WERI-Rb-1 (cell line): ENCODE measurements around the gene JPH3.

Source experiments
- DNase-seq: peaks from one replicate; pipeline ENCODE4 v3.0.0-alpha.2; 2020
- H3K27ac ChIP-seq: fragments of 250-450 bp; sonication (Bioruptor Pico); 2 replicates; pipeline ENCODE4 v1.5.1; 2020; ENCODE audit warnings: mild to moderate bottlenecking, moderate library complexity
- H3K27me3 ChIP-seq: fragments of 250-450 bp; sonication (Bioruptor Pico); 2 replicates; pipeline ENCODE4 v1.5.1; 2021; ENCODE audit warnings: mild to moderate bottlenecking, low read depth, moderate library complexity; ENCODE audit not compliant: insufficient read depth, severe bottlenecking
- H3K36me3 ChIP-seq: fragments of 250-450 bp; sonication (Bioruptor Pico); 2 replicates; pipeline ENCODE4 v1.5.1; 2020; ENCODE audit warnings: mild to moderate bottlenecking, moderate library complexity
- H3K4me3 ChIP-seq: 2 replicates; pipeline ENCODE4 v1.5.1; 2011; ENCODE audit warnings: low read depth, mild to moderate bottlenecking, control low read depth, low read length
- H3K9me3 ChIP-seq: fragments of 250-450 bp; sonication (Bioruptor Pico); 2 replicates; pipeline ENCODE4 v1.5.1; 2021; ENCODE audit warnings: mild to moderate bottlenecking, moderate library complexity; ENCODE audit not compliant: severe bottlenecking
- CTCF ChIP-seq: IDR thresholded peaks from 2 replicates; pipeline ENCODE4 v1.5.1; 2011; ENCODE audit warnings: low read depth, mild to moderate bottlenecking, control low read depth, inconsistent platforms, low read length

JPH3 gene

DNA sequence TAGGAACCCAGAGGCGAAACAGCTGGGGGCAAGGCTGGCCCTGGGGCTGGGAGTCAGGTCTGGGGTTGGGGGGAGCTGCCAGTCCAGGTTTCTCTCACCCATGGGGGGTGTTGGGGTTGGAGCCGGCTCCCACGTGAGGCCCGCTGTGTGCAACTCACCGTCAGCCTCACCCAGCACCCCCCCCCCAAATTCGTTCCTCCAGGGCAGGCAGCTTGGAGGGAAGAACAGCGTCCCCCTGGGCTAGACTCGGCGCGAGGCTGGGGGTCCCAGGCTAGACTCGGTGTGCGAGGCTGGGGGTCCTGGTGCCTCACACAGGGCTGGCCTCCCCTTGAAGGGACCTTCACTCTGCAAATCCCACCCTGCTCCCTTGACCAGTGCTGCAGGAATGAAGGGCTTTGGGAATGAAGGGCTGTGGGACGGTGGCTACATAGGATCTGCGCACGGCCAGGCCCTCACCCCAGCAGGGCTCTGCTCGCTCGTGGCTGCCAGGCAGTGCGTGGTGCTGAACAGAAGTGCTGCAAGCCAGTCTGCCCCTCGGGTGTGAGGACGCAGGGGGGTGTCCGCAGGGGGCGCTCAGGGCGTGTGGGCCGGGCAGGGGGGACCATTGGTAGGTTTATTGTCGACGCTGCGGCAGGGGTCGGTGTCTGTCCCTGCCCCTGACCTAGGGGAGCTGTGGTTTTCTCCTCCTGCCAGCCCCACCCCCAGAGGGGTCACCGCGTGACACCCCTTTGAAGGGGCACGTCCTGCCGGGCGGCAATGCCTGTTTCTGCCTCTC, 88.8 kb downstream of the JPH3 start:
- TF ChIP-seq CTCF, result no peak
- Histone ChIP-seq H3K36me3 (no peaks in the 10 kb centered on the region), H3K27me3 (no peaks in the 10 kb centered on the region), H3K27ac (no peak overlapping the region), H3K9me3 (no peaks in the 10 kb centered on the region), H3K4me3 (no peak overlapping the region)
- no peak for DNase-seq

DNA sequence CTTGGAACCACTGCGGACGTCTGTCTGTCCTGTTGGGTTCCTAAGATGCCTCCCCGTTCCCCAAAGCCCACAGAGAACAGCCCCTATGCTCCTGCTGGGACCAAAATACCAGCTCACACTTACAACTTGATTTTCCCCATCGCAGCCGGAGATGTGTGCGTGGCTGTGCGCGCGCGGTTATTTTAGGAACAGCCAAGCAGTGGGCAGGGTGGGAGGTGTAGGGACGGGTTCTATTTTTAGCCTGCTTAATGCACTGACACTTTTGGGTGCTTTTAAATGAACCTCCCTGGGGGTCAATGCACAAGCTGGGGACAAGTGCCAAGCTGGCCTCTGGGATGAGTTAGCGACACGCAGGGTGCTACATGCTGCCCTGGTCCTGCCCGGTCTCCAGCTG, 89.4 kb downstream of the JPH3 start:
- DNase-seq, result no peak
- H3K9me3 ChIP-seq, result no peaks in the 10 kb centered on the region
- H3K27ac ChIP-seq, result no peak overlapping the region
- H3K4me3 ChIP-seq, result no peak overlapping the region
- H3K27me3 ChIP-seq, result no peaks in the 10 kb centered on the region
- H3K36me3 ChIP-seq, result no peaks in the 10 kb centered on the region
- TF ChIP-seq CTCF, result no peak

GRCh38 chr16:87692176-87692575, 89.9 kb downstream of the JPH3 start:
- Histone ChIP-seq H3K9me3 (no peaks in the 10 kb centered on the region), H3K4me3 (no peak overlapping the region), H3K27me3 (no peaks in the 10 kb centered on the region), H3K27ac (no peak overlapping the region), H3K36me3 (no peaks in the 10 kb centered on the region)
- no peak for DNase-seq
- no peak for TF ChIP-seq CTCF

DNA sequence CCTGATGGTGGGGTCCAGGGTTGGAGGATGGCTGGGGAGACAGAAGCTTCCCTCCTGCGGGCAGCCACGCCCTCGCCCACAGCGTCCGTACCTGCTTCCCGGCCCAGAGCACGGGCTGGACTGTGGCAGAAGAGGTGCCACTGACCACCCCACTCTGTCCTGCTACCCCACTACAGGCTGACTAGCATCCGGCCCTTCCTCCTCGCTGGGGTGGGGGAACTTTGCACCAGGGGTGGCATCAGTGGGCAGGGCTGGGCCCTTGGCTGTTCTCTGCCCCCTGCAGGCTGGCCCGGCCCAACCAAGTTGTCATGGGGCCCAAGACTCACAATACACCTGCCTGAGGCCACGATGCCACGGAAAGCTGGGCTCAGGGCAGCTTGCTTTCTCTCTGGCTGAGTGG, 90.4 kb downstream of the JPH3 start:
- TF ChIP-seq CTCF, result no peak
- H3K36me3 ChIP-seq, result no peaks in the 10 kb centered on the region
- no peaks in the 10 kb centered on the region for H3K27me3 ChIP-seq
- H3K9me3 ChIP-seq, result no peaks in the 10 kb centered on the region
- no peak overlapping the region for H3K27ac ChIP-seq
- H3K4me3 ChIP-seq, result no peak overlapping the region
- no peak for DNase-seq

GRCh38 chr16:87693827-87694226, 91.5 kb downstream of the JPH3 start:
- H3K4me3 ChIP-seq, result no peak overlapping the region
- DNase-seq, result no peak
- no peaks in the 10 kb centered on the region for H3K36me3 ChIP-seq
- H3K27me3 ChIP-seq, result no peaks in the 10 kb centered on the region
- no peak overlapping the region for H3K27ac ChIP-seq
- TF ChIP-seq CTCF, result no peak
- H3K9me3 ChIP-seq, result no peaks in the 10 kb centered on the region
